Neural cell (in vitro differentiated cells): ENCODE measurements around the gene KLHL36. TPM values are rescaled to one million over a fixed set of nuclear protein-coding genes. Genes with fewer than 3 reads are reported as not detected.

Experiments used
- H2AFZ ChIP-seq: fragments of 200-600, 300-800 bp; sonication (generic), shearing (Covaris generic); 2 replicates; pipeline ENCODE4 v1.6.0; 2014; ENCODE audit warnings: low read depth, mild to moderate bottlenecking, antibody characterized with exemption, low read length, moderate library complexity
- H3F3A ChIP-seq: fragments of 200-600 bp; shearing (Covaris generic); 2 replicates; pipeline ENCODE4 v1.6.1; 2016; ENCODE audit warnings: mild to moderate bottlenecking, moderate library complexity, mixed read lengths, antibody characterized with exemption, low read length; ENCODE audit not compliant: insufficient read depth, poor library complexity, severe bottlenecking
- H3K27ac ChIP-seq: fragments of 200-600, 300-800 bp; sonication (generic), shearing (Covaris generic); 2 replicates; pipeline ENCODE4 v1.5.1; 2014; ENCODE audit warnings: mild to moderate bottlenecking, low read length, moderate library complexity
- H3K27me3 ChIP-seq: fragments of 300-800, 200-600 bp; sonication (generic), shearing (Covaris generic); 2 replicates; pipeline ENCODE4 v1.6.0; 2014; ENCODE audit warnings: mild to moderate bottlenecking, low read depth, low read length, moderate library complexity; ENCODE audit not compliant: insufficient read depth
- H3K36me3 ChIP-seq: fragments of 300-800, 200-600 bp; sonication (generic), shearing (Covaris generic); 2 replicates; pipeline ENCODE4 v1.5.1; 2014; ENCODE audit warnings: mild to moderate bottlenecking, antibody characterized with exemption, low read length, moderate library complexity; ENCODE audit not compliant: insufficient read depth
- H3K4me2 ChIP-seq: fragments of 300-800, 200-600 bp; sonication (generic), shearing (Covaris generic); 2 replicates; pipeline ENCODE4 v1.6.0; 2014; ENCODE audit warnings: mild to moderate bottlenecking, low read length
- H3K4me3 ChIP-seq: fragments of 300-800, 200-600 bp; sonication (generic), shearing (Covaris generic); 2 replicates; pipeline ENCODE4 v1.5.1; 2014; ENCODE audit warnings: mild to moderate bottlenecking, low read length, moderate library complexity
- H3K79me2 ChIP-seq: fragments of 200-600 bp; shearing (Covaris generic); replicated peaks from 2 replicates; pipeline ENCODE4 v1.6.0; 2014; ENCODE audit warnings: mild to moderate bottlenecking, low read length, moderate library complexity; ENCODE audit not compliant: insufficient read depth
- H3K9ac ChIP-seq: fragments of 300-800, 200-600 bp; sonication (generic), shearing (Covaris generic); 2 replicates; pipeline ENCODE4 v1.6.1; 2016; ENCODE audit warnings: mild to moderate bottlenecking, low read length, mixed read lengths
- H3K9me2 ChIP-seq: fragments of 200-600 bp; shearing (Covaris generic); 2 replicates; pipeline ENCODE4 v1.6.1; 2016; ENCODE audit warnings: mild to moderate bottlenecking, low read length, mixed read lengths; ENCODE audit not compliant: insufficient read depth
- H3K9me3 ChIP-seq: fragments of 200-600, 300-800 bp; sonication (generic), shearing (Covaris generic); 2 replicates; pipeline ENCODE4 v1.6.1; 2016; ENCODE audit warnings: mild to moderate bottlenecking, mixed run types, low read length, moderate library complexity, mixed read lengths
- H4K20me1 ChIP-seq: fragments of 200-600 bp; shearing (Covaris generic); 2 replicates; pipeline ENCODE4 v1.6.1; 2016; ENCODE audit warnings: mild to moderate bottlenecking, mixed run types; ENCODE audit not compliant: insufficient read depth
- EP300 ChIP-seq: fragments of 450-650 bp; conservative IDR thresholded peaks from 2 replicates; pipeline ENCODE4 v1.6.1; 2014; ENCODE audit warnings: antibody characterized with exemption, mild to moderate bottlenecking, moderate library complexity; ENCODE audit not compliant: poor library complexity, severe bottlenecking
- EZH2 ChIP-seq: fragments of 200-600, 300-800 bp; shearing (Covaris generic), sonication (generic); IDR thresholded peaks from 2 replicates; pipeline ENCODE4 v1.6.1; 2014; ENCODE audit warnings: antibody characterized with exemption, low read length, borderline replicate concordance, mild to moderate bottlenecking; ENCODE audit not compliant: insufficient read depth, poor library complexity, severe bottlenecking
- MXI1 ChIP-seq: fragments of 450-650 bp; conservative IDR thresholded peaks from 2 replicates; pipeline ENCODE4 v1.6.1; 2014; ENCODE audit warnings: antibody characterized with exemption, mild to moderate bottlenecking; ENCODE audit not compliant: poor library complexity, severe bottlenecking
- POLR2AphosphoS5 ChIP-seq: IDR thresholded peaks from 2 replicates; pipeline ENCODE4 v1.6.1; 2012
- RAD21 ChIP-seq: fragments of 450-650 bp; conservative IDR thresholded peaks from 2 replicates; pipeline ENCODE4 v1.6.1; 2014; ENCODE audit warnings: antibody characterized with exemption, mild to moderate bottlenecking, moderate library complexity
- SMC3 ChIP-seq: fragments of 450-650 bp; conservative IDR thresholded peaks from 2 replicates; pipeline ENCODE4 v1.6.1; 2014; ENCODE audit warnings: antibody characterized with exemption, mild to moderate bottlenecking, moderate library complexity; ENCODE audit not compliant: poor library complexity
- TAF1 ChIP-seq: IDR thresholded peaks from 2 replicates; pipeline ENCODE4 v1.6.1; 2012; ENCODE audit warnings: low read depth
- polyA plus RNA-seq: library from polyadenylated mRNA; depleted of rRNA; stranded (reverse); fragments of >200 nt; gene quantifications from 2 replicates; pipeline ENCODE4 v1.2.3, GENCODE V29; 2014
- TF ChIP-seq, protein P1 (sequence below): IDR thresholded peaks from 2 replicates; pipeline ENCODE4 v1.6.1; 2012; ENCODE audit warnings: borderline replicate concordance
- TF ChIP-seq, protein P2 (sequence below): fragments of 450-650 bp; IDR thresholded peaks from 2 replicates; pipeline ENCODE4 v1.5.1; 2014; ENCODE audit warnings: antibody characterized with exemption, mild to moderate bottlenecking, moderate library complexity; ENCODE audit not compliant: poor library complexity, severe bottlenecking

Gene KLHL36
- polyA plus RNA-seq, 1 donor from 2014 or later: 43.8 TPM

DNA sequence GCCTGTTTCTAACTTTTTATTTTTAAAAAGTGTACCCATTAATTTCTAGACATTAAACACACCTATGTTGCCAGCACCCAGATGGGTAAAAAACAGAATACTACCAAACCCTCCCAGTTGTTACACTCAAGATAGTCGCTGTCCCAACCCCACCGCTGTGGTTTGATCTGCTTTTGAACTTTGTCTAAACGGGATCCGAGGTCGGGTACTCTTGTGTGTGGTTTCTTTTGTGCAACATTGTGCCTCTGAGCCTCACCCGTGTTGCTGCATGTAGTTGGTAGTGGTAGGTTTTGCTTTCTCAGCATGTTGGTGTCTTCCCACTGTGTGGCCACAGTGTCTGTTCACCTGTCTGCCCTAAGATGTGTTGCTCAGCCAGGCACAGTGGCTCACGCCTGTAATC, 4.3 kb downstream of the KLHL36 start:
- no peaks in the 10 kb centered on the region for H3K79me2 ChIP-seq
- no peak overlapping the region for H3K9ac ChIP-seq
- no peaks in the 10 kb centered on the region for H3K27me3 ChIP-seq
- H3K36me3 ChIP-seq: no peaks in the 10 kb centered on the region
- no peaks in the 10 kb centered on the region for H3K9me2 ChIP-seq
- H3K27ac ChIP-seq: no peak overlapping the region
- H4K20me1 ChIP-seq: no peaks in the 10 kb centered on the region
- H3F3A ChIP-seq: no peaks in the 10 kb centered on the region
- no peak overlapping the region for H3K4me3 ChIP-seq
- H3K4me2 ChIP-seq: no peak overlapping the region
- no peak for TF ChIP-seq MXI1
- TF ChIP-seq, protein P1, sequence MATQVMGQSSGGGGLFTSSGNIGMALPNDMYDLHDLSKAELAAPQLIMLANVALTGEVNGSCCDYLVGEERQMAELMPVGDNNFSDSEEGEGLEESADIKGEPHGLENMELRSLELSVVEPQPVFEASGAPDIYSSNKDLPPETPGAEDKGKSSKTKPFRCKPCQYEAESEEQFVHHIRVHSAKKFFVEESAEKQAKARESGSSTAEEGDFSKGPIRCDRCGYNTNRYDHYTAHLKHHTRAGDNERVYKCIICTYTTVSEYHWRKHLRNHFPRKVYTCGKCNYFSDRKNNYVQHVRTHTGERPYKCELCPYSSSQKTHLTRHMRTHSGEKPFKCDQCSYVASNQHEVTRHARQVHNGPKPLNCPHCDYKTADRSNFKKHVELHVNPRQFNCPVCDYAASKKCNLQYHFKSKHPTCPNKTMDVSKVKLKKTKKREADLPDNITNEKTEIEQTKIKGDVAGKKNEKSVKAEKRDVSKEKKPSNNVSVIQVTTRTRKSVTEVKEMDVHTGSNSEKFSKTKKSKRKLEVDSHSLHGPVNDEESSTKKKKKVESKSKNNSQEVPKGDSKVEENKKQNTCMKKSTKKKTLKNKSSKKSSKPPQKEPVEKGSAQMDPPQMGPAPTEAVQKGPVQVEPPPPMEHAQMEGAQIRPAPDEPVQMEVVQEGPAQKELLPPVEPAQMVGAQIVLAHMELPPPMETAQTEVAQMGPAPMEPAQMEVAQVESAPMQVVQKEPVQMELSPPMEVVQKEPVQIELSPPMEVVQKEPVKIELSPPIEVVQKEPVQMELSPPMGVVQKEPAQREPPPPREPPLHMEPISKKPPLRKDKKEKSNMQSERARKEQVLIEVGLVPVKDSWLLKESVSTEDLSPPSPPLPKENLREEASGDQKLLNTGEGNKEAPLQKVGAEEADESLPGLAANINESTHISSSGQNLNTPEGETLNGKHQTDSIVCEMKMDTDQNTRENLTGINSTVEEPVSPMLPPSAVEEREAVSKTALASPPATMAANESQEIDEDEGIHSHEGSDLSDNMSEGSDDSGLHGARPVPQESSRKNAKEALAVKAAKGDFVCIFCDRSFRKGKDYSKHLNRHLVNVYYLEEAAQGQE: no peak
- TF ChIP-seq POLR2AphosphoS5: no peak
- TF ChIP-seq TAF1: no peak
- TF ChIP-seq, protein P2, sequence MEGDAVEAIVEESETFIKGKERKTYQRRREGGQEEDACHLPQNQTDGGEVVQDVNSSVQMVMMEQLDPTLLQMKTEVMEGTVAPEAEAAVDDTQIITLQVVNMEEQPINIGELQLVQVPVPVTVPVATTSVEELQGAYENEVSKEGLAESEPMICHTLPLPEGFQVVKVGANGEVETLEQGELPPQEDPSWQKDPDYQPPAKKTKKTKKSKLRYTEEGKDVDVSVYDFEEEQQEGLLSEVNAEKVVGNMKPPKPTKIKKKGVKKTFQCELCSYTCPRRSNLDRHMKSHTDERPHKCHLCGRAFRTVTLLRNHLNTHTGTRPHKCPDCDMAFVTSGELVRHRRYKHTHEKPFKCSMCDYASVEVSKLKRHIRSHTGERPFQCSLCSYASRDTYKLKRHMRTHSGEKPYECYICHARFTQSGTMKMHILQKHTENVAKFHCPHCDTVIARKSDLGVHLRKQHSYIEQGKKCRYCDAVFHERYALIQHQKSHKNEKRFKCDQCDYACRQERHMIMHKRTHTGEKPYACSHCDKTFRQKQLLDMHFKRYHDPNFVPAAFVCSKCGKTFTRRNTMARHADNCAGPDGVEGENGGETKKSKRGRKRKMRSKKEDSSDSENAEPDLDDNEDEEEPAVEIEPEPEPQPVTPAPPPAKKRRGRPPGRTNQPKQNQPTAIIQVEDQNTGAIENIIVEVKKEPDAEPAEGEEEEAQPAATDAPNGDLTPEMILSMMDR: no peak
- TF ChIP-seq EZH2: no peak
- H2AFZ ChIP-seq: no peak overlapping the region
- H3K9me3 ChIP-seq: no peaks in the 10 kb centered on the region

GRCh38 chr16:84654238-84654637, 5.9 kb downstream of the KLHL36 start:
- Histone ChIP-seq H4K20me1 (no peaks in the 10 kb centered on the region), H3K4me3 (no peak overlapping the region), H3K4me2 (no peak overlapping the region), H3K9me3 (no peaks in the 10 kb centered on the region), H3K36me3 (no peaks in the 10 kb centered on the region), H2AFZ (no peak overlapping the region), H3K27me3 (no peaks in the 10 kb centered on the region), H3K79me2 (no peaks in the 10 kb centered on the region), H3K9me2 (no peaks in the 10 kb centered on the region), H3F3A (no peaks in the 10 kb centered on the region), H3K27ac (no peak overlapping the region), H3K9ac (no peak overlapping the region)
- TF ChIP-seq POLR2AphosphoS5 (no peak), RAD21 (no peak), MXI1 (no peak), TAF1 (no peak), SMC3 (no peak), EZH2 (no peak), EP300 (no peak)
- TF ChIP-seq, protein P1: no peak
- TF ChIP-seq, protein P2: no peak
